ENCODE measurements around the gene DCP1A. TPM values are rescaled to one million over a fixed set of nuclear protein-coding genes. Genes with fewer than 3 reads are reported as not detected.
"Not testable (repeated sequence)": the region's sequence is repeated elsewhere in the genome, so short reads cannot be mapped to it uniquely, and the experiment has no call there.

DCP1A gene
- total RNA-seq, 1 donor from 2014 or later = 33.8 TPM

DNA sequence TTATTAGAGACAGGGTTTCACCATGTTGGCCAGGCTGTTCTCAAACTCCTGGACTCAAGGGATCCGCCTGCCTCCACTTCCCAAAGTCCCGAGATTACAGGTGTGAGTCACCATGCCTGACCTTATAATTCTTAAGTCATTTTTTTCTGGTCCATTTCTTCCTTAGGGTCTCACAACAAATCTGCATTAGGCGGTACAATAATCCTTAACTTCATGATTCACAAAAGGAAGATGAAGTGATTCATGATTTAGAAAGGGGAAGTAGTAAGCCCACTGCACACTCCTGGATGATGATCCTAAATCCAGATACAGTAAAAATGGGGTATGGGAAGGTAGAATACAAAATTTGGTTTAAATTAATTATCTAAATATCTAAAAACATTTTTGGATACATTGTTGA is 46.5 kb downstream of the DCP1A start:
- Mint-ChIP-seq H3K27ac (ENCODE audit: unreplicated experiment) (no peak overlapping the region), H3K4me1 (ENCODE audit: unreplicated experiment) (no peaks in the 10 kb centered on the region), H3K27me3 (ENCODE audit: unreplicated experiment) (peaks cover 2% of the 10 kb centered on the region), H3K9me3 (ENCODE audit: unreplicated experiment) (no peaks in the 10 kb centered on the region), H3K4me3 (ENCODE audit: unreplicated experiment) (no peak overlapping the region), H3K36me3 (ENCODE audit: low read depth, unreplicated experiment) (peaks cover 11% of the 10 kb centered on the region)
- DNase-seq (ENCODE audit: low spot score) = no peak
- TF ChIP-seq, protein P1, sequence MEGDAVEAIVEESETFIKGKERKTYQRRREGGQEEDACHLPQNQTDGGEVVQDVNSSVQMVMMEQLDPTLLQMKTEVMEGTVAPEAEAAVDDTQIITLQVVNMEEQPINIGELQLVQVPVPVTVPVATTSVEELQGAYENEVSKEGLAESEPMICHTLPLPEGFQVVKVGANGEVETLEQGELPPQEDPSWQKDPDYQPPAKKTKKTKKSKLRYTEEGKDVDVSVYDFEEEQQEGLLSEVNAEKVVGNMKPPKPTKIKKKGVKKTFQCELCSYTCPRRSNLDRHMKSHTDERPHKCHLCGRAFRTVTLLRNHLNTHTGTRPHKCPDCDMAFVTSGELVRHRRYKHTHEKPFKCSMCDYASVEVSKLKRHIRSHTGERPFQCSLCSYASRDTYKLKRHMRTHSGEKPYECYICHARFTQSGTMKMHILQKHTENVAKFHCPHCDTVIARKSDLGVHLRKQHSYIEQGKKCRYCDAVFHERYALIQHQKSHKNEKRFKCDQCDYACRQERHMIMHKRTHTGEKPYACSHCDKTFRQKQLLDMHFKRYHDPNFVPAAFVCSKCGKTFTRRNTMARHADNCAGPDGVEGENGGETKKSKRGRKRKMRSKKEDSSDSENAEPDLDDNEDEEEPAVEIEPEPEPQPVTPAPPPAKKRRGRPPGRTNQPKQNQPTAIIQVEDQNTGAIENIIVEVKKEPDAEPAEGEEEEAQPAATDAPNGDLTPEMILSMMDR (IDR thresholded peaks at IDR 0.05; ENCODE audit: unreplicated experiment) = no peak

DNA sequence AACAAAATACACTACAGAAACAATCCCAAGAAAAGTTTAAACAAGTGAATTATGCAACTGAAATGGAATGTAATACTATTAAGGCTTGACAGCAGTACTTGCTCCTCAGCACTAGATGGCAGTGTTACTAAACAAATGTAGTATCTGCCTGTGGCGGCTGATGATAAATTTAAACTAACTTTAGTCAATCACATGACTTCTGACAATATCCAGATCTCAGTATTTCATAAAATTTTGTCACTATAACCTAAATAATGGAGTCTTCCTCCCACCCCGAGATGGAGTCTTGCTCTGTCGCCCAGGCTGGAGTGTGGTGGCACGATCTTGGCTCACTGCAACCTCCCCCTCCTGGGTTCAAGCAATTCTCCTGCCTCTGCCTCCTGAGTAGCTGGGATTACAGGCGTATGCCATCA is 47.7 kb downstream of the DCP1A start:
- TF ChIP-seq, protein P1 (IDR thresholded peaks at IDR 0.05; ENCODE audit: unreplicated experiment) = peak; percentile 82
- H3K9me3 Mint-ChIP-seq (ENCODE audit: unreplicated experiment); H3K27ac Mint-ChIP-seq (ENCODE audit: unreplicated experiment); H3K4me1 Mint-ChIP-seq (ENCODE audit: unreplicated experiment); DNase-seq (ENCODE audit: low spot score); H3K36me3 Mint-ChIP-seq (ENCODE audit: low read depth, unreplicated experiment); H3K27me3 Mint-ChIP-seq (ENCODE audit: unreplicated experiment); H3K4me3 Mint-ChIP-seq (ENCODE audit: unreplicated experiment): not testable (repeated sequence)

GRCh38 chr3:53295410-53295809 is 51.9 kb downstream of the DCP1A start:
- DNase-seq (ENCODE audit: low spot score) = no peak
- Mint-ChIP-seq H3K27ac (ENCODE audit: unreplicated experiment) (no peak overlapping the region), H3K27me3 (ENCODE audit: unreplicated experiment) (peaks cover 3% of the 10 kb centered on the region)

GRCh38 chr3:53293867-53294266 is 53.5 kb downstream of the DCP1A start:
- no peaks in the 10 kb centered on the region for H3K4me1 Mint-ChIP-seq (ENCODE audit: unreplicated experiment)
- H3K36me3 Mint-ChIP-seq (ENCODE audit: low read depth, unreplicated experiment) = peaks cover 23% of the 10 kb centered on the region
- H3K27ac Mint-ChIP-seq (ENCODE audit: unreplicated experiment) = no peak overlapping the region

More at GRCh38 chr3:53295410-53295809, 51.9 kb downstream of the DCP1A start:
- Mint-ChIP-seq H3K4me3 (ENCODE audit: unreplicated experiment) (no peak overlapping the region), H3K36me3 (ENCODE audit: low read depth, unreplicated experiment) (peaks cover 14% of the 10 kb centered on the region), H3K9me3 (ENCODE audit: unreplicated experiment) (no peaks in the 10 kb centered on the region), H3K4me1 (ENCODE audit: unreplicated experiment) (no peaks in the 10 kb centered on the region)
- TF ChIP-seq, protein P1 (IDR thresholded peaks at IDR 0.05; ENCODE audit: unreplicated experiment) = no peak

DNA sequence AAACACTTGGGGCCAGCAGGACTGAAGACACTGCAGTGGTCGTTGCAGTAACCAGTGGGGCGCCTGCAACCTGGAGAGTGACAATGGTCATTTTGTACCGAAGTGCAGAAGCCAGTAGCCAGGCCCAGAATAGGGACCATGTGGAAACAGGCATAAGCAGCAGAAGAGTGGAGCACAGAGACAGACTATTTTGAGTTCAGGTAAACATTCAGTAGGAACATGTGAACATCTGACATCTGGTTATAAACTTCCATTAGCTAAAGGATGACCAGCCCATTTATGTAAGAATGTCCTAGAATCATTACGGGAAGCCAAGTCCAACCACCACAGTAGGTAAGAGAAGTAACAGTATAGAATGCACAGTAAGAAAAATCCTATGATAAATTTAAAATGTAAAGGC is 59.1 kb downstream of the DCP1A start:
- no peak overlapping the region for H3K4me3 Mint-ChIP-seq (ENCODE audit: unreplicated experiment)
- TF ChIP-seq, protein P1 (IDR thresholded peaks at IDR 0.05; ENCODE audit: unreplicated experiment) = no peak
- no peaks in the 10 kb centered on the region for H3K27me3 Mint-ChIP-seq (ENCODE audit: unreplicated experiment)
- no peak overlapping the region for H3K27ac Mint-ChIP-seq (ENCODE audit: unreplicated experiment)
- H3K36me3 Mint-ChIP-seq (ENCODE audit: low read depth, unreplicated experiment) = peaks cover 20% of the 10 kb centered on the region
- H3K4me1 Mint-ChIP-seq (ENCODE audit: unreplicated experiment) = peaks cover 4% of the 10 kb centered on the region
- H3K9me3 Mint-ChIP-seq (ENCODE audit: unreplicated experiment) = no peaks in the 10 kb centered on the region
- no peak for DNase-seq (ENCODE audit: low spot score)

More at GRCh38 chr3:53293867-53294266, 53.5 kb downstream of the DCP1A start:
- Mint-ChIP-seq H3K27me3 (ENCODE audit: unreplicated experiment) (peaks cover 3% of the 10 kb centered on the region), H3K4me3 (ENCODE audit: unreplicated experiment) (no peak overlapping the region), H3K9me3 (ENCODE audit: unreplicated experiment) (no peaks in the 10 kb centered on the region)
- TF ChIP-seq, protein P1 (IDR thresholded peaks at IDR 0.05; ENCODE audit: unreplicated experiment) = no peak
- no peak for DNase-seq (ENCODE audit: low spot score)

Measured in endothelial cell (in vitro differentiated cells).